Measurements from ENCODE around the gene PON2.
A peak's percentile ranks its signal among the peaks of the same experiment; 100 is the strongest.
"Not testable (repeated sequence)": the region's sequence is repeated elsewhere in the genome, so short reads cannot be mapped to it uniquely, and the experiment has no call there.

The PON2 gene

GRCh38 chr7:95434557-95435421 is at the start of gene PON2:
PON2 (minus strand) TSS chr7:95435028; CDS start chr7:95434951, 77 bp downstream.
- DNase-seq: peak in 53 of 56 donors; percentile 9 to 83 (median 58)

DNA sequence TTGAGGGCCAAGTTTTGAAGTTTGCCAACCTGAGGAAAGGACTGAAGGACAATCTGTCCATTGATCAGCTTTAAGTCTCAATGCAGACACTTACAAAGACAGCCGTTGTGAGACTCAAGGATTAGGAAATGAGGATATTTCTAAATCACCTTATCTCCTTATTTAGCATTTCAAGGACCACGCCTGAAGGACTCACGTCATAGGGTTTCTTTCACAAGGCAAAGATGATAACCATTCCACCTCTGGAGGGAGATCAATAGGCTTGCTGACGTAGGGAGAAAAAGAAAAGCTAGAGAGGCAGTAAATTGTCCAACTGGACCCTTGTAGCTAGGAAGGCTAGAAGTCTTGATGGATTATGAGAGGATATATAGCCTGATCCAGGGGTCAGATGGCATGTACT is 47.6 kb upstream of the PON2 start:
- DNase-seq: no peak

GRCh38 chr7:95481271-95482165 is 46.7 kb upstream of the PON2 start:
- DNase-seq: no peak

GRCh38 chr7:95479992-95480624 is 45.3 kb upstream of the PON2 start:
- DNase-seq: no peak

- peak in 36 of 56 donors; percentile 3 to 68 (median 25) for DNase-seq
These were observed 43.6 kb upstream of the PON2 start for GRCh38 chr7:95478272-95479037.

- peak in 39 of 56 donors; percentile 5 to 86 (median 33) for DNase-seq
These were observed 42.2 kb upstream of the PON2 start for GRCh38 chr7:95476904-95477594.

DNA sequence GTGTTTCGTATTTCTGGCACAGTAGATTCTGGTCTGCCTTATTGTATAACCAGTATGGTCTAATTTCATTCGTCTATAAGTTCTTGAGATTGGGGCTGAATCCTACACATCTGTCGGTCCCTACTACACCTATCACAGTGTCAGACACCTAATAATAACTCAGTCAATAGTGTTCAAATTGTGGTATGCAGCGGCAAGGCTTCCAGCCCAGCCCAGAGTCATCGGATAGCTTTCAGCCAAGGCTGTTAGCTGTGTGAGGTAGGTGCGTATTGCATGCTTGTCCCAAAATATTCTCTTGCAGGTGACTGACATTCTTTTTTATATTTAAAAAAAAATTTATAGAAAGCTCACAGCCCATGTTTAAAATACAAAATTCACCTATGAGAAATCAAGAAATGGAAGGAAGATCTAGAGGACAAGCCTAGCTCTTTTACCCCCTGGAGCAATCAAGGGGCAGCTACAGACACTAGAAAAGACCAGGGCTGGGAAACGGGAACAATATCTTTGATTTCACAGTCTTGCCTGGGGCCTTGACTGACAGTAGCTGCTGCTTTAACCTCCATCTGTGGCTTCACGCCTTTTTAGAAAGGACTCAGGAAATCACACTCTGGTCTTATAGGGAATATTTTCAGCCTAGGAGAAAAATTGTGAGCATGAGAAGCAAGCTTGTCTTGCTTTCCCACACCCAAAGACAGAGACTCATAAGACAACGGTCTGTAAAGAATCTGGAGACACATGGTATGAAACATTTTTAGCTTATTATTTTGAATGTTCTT is 41.4 kb upstream of the PON2 start:
- DNase-seq: peak in 1 of 56 donors; percentile 4

DNA sequence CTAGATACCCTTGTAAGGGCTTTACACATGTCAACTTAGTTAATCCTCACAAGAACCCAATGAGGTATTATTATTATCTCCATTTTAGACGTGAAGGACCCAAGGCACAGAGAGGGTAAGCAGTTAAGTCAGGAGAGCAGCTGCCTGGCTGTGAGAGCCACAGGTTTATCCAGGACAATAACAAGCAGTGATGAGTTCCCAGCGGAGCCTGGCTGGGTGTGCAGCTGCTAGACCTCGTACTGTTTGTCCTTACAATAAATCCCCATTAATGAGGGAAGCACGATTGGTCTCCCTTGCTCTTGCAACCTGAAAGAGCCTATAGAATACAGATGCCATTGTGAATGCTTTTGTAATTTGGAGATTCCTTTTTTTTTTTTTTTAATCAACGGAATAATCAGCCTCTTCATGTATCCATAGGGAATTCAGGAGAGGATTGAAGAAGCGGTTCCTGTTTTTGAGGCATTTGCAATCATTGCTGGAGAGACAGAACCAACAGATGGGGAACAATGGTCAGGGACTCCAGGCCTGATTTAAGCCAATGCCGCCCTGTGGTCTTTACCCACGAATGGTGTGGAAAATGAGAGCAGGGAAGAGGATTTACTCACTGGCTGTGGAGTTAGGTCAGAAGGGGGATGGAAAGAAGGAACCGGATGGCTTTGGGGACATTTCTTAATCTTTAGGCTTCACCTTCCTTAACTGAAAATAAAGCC is 38.6 kb upstream of the PON2 start:
- DNase-seq: no peak

GRCh38 chr7:95472581-95473161 is 37.8 kb upstream of the PON2 start:
- DNase-seq: peak in 7 of 56 donors; percentile 2 to 22 (median 17)

- no peak for DNase-seq
These were observed 36.2 kb upstream of the PON2 start for GRCh38 chr7:95471071-95471470.

DNA sequence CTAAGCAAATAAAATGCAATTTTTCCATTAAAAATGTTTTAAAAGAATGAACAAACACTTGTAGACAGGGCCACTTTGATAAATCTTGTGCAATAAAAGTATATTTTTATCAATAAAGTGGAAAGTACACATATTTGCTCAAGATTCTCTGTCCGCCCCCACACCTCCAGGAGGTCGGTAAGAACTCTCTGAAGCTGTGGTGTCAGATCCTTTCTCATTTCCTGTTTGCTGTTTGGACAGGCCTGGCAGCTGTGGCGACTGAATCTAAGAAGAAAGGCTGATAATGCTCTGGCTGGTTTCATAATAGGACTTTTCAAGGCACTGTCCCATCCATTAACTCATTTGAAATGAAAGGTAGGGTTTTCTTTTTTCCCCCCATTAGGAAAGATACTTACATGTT is 35.6 kb upstream of the PON2 start:
- DNase-seq: no peak

DNA sequence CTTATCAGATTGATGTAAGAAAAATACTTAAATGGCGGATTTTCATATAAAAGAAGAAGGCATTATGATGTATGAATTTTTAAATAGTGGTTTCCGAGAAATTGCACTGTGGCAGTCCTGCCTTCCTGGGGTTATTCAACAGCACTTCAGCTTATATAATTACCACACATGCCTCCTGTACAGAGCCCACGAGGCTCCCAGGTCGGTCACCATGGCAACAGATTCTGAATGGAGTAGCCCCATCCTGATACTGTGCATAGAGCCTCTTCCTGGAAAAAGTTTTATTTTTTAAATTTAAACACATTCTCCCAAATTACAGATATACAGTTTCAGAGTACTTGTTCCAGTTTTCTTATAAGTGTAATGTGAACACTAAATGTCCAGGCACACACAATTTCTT is 35.0 kb upstream of the PON2 start:
- DNase-seq: no peak

- no peak for DNase-seq
These were observed 34.4 kb upstream of the PON2 start for GRCh38 chr7:95469187-95469586.

DNA sequence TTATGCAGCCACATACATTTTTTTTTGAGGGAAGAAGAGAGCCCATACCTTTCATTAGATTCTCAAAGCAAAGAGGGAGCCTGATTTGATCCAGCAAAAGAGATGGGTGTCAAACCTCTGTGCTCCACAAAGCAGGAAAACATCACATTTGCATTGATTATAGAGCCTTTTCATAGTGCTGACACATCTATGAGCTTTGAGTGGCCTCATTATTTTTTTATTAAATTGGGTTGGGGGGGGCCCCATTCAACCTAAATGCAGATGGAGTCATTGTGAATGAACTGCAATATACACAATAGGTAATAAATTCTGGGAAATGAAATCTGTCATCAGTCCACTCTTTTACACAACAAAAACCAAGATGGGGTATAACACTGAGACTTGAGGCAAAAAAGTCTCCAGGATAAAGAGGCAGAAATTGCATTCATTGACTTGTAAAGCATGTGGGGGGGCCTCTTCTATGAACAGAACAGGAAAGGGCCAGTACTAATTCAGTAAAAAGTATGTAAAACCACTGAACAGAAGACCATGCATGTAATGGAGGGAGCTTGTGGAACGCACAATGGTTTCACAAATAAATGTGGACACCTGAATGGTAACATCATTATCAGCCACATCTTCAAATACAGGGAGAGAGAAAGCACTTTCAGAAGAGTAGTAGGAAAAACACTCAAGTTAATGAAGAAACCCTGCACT is 33.2 kb upstream of the PON2 start:
- no peak for DNase-seq

DNA sequence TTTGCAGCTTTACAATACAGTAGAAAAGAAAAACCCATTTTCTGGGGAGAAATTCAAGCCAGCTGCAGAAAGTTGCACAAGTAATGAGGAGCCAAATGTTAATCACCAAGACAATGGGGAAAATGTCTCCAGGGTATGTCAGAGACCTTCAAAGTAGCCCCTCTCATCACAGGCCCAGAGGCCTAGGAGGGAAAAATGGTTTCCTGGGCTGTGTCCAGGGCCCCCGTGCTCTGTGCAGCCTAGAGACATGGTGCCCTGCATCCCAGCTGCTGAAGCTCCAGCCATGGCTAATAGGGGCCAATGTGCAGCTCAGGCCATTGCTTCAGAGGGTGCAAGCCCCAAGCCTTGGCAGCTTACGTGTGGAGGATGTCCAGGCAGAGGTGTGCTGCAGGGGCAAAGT is 25.8 kb upstream of the PON2 start:
- DNase-seq: not testable (repeated sequence)

GRCh38 chr7:95457947-95458346 is 23.1 kb upstream of the PON2 start:
- DNase-seq: no peak

GRCh38 chr7:95454438-95455045 is 19.7 kb upstream of the PON2 start:
- DNase-seq: no peak
